Effector CD4-positive, alpha-beta T cell (primary cell): ENCODE measurements around the gene DAG1.

Source experiments
- DNase-seq: peaks from one replicate; pipeline ENCODE4 v3.0.0-alpha.2; 2020

Gene DAG1

DNA sequence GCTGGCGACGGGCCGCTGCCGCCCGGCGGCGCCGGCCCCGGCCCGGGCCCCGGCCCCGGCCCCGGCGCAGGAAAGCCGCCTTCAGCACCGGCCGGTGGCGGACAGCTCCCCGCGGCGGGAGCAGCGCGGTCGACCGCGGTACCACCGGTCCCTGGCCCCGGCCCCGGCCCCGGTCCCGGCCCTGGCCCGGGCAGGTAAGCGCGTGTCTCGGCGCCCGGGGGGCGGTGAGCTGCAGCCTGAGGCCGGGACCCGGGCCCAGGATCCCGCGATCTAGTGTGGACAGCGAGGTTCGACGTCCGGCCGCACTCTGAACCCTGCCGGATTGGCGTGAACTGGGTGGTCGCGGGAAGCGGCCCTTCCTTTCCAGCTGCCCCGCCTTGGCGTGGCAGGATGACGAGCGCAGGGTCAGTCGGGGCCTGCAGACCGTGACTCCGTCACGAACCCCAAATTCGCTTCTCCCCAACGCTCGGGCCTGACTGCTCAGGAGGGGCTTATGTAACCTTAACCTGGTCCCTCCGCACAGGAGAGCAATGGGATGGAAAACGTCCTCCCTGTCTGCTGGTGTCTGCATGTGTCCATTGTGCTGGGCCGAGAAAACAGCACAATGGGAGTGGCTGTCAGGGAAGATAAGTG, 84.7 kb downstream of the DAG1 start:
- DNase-seq: peak; percentile 38

DNA sequence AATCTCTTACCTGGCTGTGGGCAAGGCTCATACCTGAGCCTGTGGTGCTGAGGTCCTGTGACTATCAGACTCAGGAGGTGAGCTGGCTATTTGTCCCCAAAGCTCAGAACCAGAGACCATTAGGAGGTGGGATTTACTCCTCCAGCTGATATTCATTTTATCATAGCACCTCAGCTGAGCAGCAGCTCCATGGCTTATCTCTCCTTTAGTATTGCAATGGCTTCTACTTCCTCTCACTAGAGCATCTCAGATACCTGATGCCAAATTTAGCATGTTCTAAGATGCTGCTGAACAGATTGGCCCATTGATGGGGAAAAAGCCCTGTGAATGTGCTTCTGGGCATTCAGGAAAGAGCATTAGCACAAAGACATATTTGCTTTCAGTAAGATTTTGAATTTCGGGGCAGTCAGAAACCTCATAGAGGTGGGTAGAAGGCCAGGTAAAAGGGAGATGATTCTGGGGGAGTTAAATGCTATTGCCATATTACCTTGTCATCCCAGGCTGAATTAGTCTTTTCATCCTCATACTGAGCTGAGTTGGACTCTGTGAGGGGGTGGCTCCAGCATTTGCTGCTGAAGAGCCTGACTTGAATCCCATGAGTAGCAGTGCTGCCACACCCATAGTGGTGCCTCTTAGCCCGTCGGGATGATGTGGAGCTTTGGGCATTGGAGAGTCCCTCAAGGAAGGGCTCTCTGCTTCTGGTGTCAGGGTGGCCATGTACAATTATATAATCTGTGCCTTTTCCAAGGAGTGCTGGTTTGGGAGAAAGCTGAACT, 86.6 kb downstream of the DAG1 start:
- no peak for DNase-seq

DNA sequence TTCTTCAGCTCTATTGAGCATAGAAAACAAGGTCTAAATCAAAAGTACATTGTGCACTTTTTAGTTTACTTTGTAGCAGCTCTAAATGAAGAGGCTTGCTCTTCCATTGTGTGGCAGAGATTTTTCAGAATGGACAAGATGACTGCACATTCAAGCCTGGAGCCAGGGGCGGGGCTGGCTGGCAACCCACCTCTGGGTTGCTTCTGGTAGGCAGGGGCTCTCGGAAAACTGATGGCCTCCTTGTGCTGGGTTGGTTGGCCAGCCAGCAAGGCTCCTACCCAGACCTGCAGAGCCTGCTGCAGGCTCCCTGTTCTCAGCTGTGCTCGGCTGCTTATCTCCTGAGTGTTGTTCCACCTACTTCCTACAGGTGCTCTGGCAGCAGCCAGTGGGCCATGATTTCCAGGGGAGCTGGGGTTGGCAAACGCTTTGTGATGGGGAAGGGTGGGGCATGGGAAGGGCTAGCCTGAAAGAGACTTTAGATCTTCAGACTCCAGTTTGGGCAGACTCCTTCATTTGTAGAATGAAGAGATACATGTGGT, 93.0 kb downstream of the DAG1 start:
- DNase-seq: no peak

DNA sequence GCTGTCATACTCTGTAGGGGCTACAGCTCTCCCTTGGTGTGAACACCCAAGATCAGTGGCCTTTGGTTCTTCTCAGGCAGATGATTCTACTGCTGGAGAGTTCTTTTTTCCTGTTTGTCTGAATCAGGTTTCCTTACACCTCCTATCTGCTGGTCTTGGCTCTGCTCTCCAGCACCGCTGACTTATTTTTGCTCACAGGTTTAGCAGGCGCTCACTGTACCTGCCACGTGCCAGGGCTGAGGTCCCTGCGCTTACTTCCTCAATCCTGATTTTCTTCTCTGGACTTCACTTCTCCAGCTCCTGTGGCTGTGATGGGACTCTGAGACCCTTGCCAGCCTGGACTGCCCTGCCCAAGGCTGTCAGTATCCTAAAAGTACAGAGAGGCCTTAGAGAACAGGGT, 93.7 kb downstream of the DAG1 start:
- no peak for DNase-seq

DNA sequence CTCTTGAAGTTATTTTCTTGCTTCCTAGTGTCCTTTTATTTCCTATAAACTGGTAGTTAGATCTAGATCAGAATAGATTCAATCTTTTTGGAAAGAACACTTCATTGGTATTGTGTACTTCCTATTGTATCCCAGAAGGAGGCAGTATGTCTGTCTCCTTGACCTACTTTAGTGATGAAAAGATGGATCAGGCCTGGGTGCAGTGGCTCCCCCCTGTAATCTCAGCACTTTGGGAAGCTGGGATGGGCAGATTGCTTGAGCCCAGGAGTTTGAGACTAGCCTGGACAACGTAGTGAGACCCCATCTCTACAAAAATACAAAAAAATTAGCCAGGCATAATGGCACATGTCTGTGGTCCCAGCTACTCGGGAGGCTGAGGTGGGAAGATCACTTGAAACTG, 96.2 kb downstream of the DAG1 start:
- DNase-seq: no peak

DNA sequence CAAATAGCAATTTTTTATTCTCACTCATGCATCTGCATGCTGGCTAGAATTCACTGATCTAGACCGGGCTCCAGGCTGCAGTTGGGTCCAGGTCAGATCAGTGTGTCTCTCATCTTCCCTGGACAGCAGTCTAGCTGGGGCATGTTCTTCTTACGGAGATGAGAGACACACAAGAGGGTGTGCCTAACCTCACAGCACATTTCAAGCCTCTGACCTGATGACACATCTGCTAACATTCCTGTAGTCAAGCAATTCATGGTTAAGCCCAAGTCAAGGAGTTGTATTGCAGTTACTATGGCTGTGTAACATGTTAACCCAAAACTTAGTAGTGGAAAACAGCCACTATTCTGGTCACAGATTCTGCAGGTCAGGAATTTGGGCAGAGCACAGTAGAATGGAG, 97.3 kb downstream of the DAG1 start:
- DNase-seq: no peak

DNA sequence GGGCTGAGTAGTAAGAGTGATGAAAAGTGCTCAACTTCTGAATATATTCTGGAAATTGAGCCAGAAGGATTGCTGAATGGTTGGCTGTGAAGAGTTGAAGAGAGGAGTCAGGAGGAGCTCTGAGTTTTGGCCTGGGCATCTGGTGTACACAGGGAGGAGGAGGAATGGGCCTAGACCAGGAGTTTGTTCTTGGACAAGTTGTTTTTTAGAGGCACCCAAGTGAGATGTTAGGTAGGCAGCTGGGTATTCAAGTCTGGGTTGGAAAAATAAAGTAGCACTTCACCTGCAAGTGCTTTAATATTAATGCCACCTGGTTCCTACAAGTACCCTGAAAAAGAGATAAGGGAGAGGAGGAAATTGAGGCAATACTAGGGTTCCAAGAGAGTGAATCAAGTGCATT, 98.9 kb downstream of the DAG1 start:
- no peak for DNase-seq

DNA sequence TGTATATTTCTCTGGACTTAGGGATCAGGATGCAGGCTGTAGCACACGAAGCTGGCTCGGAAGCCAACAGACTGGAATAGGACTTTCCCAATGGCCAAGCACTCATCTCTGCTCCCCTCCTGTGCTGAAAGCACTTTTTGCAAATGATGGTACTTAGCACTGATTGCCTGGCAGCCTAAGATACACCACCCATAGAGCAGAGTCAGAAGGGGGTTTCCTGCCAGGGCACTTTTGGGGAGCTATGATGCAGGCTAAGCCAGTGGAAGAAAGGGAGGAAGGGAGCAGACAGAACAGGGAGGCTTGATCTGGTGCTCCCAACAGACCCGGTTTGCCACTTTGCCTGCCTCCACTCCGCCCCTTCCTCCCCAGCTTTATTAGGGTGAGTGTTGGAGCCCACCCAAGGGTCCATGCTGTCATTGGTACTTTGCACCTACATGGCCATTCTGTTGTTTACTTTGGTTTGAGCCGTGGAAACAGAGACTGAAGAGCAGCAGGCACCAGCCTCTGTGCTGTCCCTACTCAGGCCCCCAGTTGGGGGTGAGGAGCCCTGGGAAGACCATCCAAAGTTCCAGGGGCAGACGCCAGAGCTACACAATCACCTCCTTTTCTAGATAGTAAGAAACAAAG, 100.1 kb downstream of the DAG1 start:
- no peak for DNase-seq

DNA sequence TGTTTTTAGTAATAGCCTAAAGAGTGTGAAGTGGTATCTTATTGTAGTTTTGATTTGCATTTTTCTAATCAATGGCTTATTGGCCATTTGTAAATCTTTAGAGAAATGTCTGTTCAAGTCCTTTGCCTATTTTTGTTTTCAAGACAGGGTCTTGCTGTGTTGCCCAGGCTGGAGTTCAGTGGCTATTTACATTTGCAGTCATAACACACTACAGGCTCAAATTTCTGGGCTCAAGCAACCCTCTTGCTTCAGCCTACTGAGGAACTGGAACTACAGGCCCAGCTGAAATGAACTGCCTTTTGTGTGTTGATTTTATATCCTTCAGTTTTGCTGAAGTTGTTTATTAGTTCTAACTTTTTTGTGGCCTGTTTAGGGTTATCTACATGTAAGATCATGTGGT, 112.1 kb downstream of the DAG1 start:
- no peak for DNase-seq
